Activated CD4-positive, alpha-beta T cell treated with anti-CD3 and anti-CD28 coated beads for 48 hours (primary cell): Measurements from ENCODE around the gene KCNH4.
A peak's percentile ranks its signal among the peaks of the same experiment; 100 is the strongest.
"Not testable (repeated sequence)": the region's sequence is repeated elsewhere in the genome, so short reads cannot be mapped to it uniquely, and the experiment has no call there.

Experiments
- DNase-seq: peaks from one replicate; pipeline ENCODE4 v3.0.0-alpha.2; 2020

KCNH4 gene

GRCh38 chr17:42180922-42181850 lies at the start of gene KCNH4:
KCNH4 (minus strand) TSS chr17:42181142; CDS start chr17:42180945, 197 bp downstream.
- peak; percentile 95 for DNase-seq

- no peak for DNase-seq
Measured at GRCh38 chr17:42230225-42230624, 49.3 kb upstream of the KCNH4 start.

- no peak for DNase-seq
Measured at GRCh38 chr17:42227849-42228700, 47.1 kb upstream of the KCNH4 start.

GRCh38 chr17:42225646-42226045 lies 44.7 kb upstream of the KCNH4 start:
- no peak for DNase-seq

- no peak for DNase-seq
Measured at GRCh38 chr17:42224651-42225050, 43.7 kb upstream of the KCNH4 start.

GRCh38 chr17:42221886-42222745 lies 41.2 kb upstream of the KCNH4 start:
- peak; percentile 69 for DNase-seq

GRCh38 chr17:42219280-42219679 lies 38.3 kb upstream of the KCNH4 start:
- not testable (repeated sequence) for DNase-seq

GRCh38 chr17:42214156-42214555 lies 33.2 kb upstream of the KCNH4 start:
- DNase-seq, result no peak

- no peak for DNase-seq
Measured at GRCh38 chr17:42212382-42212781, 31.4 kb upstream of the KCNH4 start.

- not testable (repeated sequence) for DNase-seq
Measured at GRCh38 chr17:42211921-42212341, 31.0 kb upstream of the KCNH4 start.

- DNase-seq, result no peak
Measured at GRCh38 chr17:42210046-42210445, 29.1 kb upstream of the KCNH4 start.

- not testable (repeated sequence) for DNase-seq
Measured at GRCh38 chr17:42206153-42206612, 25.2 kb upstream of the KCNH4 start.

- no peak for DNase-seq
Measured at GRCh38 chr17:42203354-42203753, 22.4 kb upstream of the KCNH4 start.

- no peak for DNase-seq
Measured at GRCh38 chr17:42202696-42203095, 21.8 kb upstream of the KCNH4 start.

- DNase-seq, result no peak
Measured at GRCh38 chr17:42202159-42202558, 21.2 kb upstream of the KCNH4 start.

- DNase-seq, result no peak
Measured at GRCh38 chr17:42201458-42201772, 20.5 kb upstream of the KCNH4 start.

GRCh38 chr17:42200706-42201457 lies 19.9 kb upstream of the KCNH4 start:
- no peak for DNase-seq

GRCh38 chr17:42199416-42200011 lies 18.6 kb upstream of the KCNH4 start:
- no peak for DNase-seq

- DNase-seq, result no peak
Measured at GRCh38 chr17:42198897-42199296, 18.0 kb upstream of the KCNH4 start.

GRCh38 chr17:42197564-42198156 lies 16.7 kb upstream of the KCNH4 start:
- no peak for DNase-seq
